Neural progenitor cell (in vitro differentiated cells): ENCODE measurements around the gene PCDH8. TPM values are rescaled to one million over a fixed set of nuclear protein-coding genes. Genes with fewer than 3 reads are reported as not detected.
A peak's percentile ranks its signal among the peaks of the same experiment; 100 is the strongest.

Experiments used
- DNase-seq: peaks from one replicate; pipeline ENCODE4 v3.0.0-alpha.2; 2016; ENCODE audit warnings: low spot score
- H2AFZ ChIP-seq: fragments of 200-600 bp; sonication (generic); replicated peaks from 2 replicates; pipeline ENCODE4 v1.6.1; 2016; ENCODE audit warnings: antibody characterized with exemption
- H3F3A ChIP-seq: fragments of 200-600 bp; sonication (generic); 2 replicates; pipeline ENCODE4 v1.6.1; 2016; ENCODE audit warnings: antibody characterized with exemption, low read depth
- H3K27ac ChIP-seq: fragments of 200-600 bp; sonication (generic); 2 replicates; pipeline ENCODE4 v1.5.1; 2016; ENCODE audit warnings: mild to moderate bottlenecking
- H3K27me3 ChIP-seq: fragments of 200-600 bp; sonication (generic); 2 replicates; pipeline ENCODE4 v1.6.1; 2016; ENCODE audit warnings: mild to moderate bottlenecking, moderate library complexity
- H3K36me3 ChIP-seq: fragments of 200-600 bp; sonication (generic); 2 replicates; pipeline ENCODE4 v1.5.1; 2016
- H3K4me1 ChIP-seq: fragments of 200-600 bp; sonication (generic); 2 replicates; pipeline ENCODE4 v1.6.1; 2016; ENCODE audit warnings: mixed run types
- H3K4me2 ChIP-seq: fragments of 200-600 bp; sonication (generic); 2 replicates; pipeline ENCODE4 v1.6.1; 2016
- H3K4me3 ChIP-seq: fragments of 200-600 bp; sonication (generic); 2 replicates; pipeline ENCODE4 v1.5.1; 2016
- H3K79me2 ChIP-seq: fragments of 200-600 bp; sonication (generic); 2 replicates; pipeline ENCODE4 v1.6.1; 2016; ENCODE audit warnings: low read depth
- H3K9ac ChIP-seq: fragments of 200-600 bp; sonication (generic); 2 replicates; pipeline ENCODE4 v1.6.1; 2016
- H3K9me3 ChIP-seq: fragments of 200-600 bp; sonication (generic); 2 replicates; pipeline ENCODE4 v1.5.1; 2016; ENCODE audit warnings: low read depth
- H4K20me1 ChIP-seq: fragments of 200-600 bp; sonication (generic); 2 replicates; pipeline ENCODE4 v1.6.1; 2016; ENCODE audit warnings: low read depth
- H3K27ac Mint-ChIP-seq: 3 replicates; pipeline ENCODE4 v1.8.0; 2021; ENCODE audit warnings: mixed read lengths
- H3K27me3 Mint-ChIP-seq: 2 replicates; pipeline ENCODE4 v1.8.0; 2022; ENCODE audit warnings: low read depth, mild to moderate bottlenecking, inconsistent platforms, moderate library complexity, mixed read lengths; ENCODE audit not compliant: insufficient read depth
- H3K36me3 Mint-ChIP-seq: 3 replicates; pipeline ENCODE4 v1.8.0; 2021; ENCODE audit warnings: mixed read lengths
- H3K4me1 Mint-ChIP-seq: 3 replicates; pipeline ENCODE4 v1.8.0; 2021; ENCODE audit warnings: mixed read lengths
- H3K4me3 Mint-ChIP-seq: 3 replicates; pipeline ENCODE4 v1.8.0; 2021; ENCODE audit warnings: mild to moderate bottlenecking, moderate library complexity, mixed read lengths
- H3K9me3 Mint-ChIP-seq: 3 replicates; pipeline ENCODE4 v1.8.0; 2020; ENCODE audit warnings: mixed read lengths
- EZH2 ChIP-seq: fragments of 200-600 bp; sonication (generic); IDR thresholded peaks from 2 replicates; pipeline ENCODE4 v1.6.1; 2017; ENCODE audit warnings: antibody characterized with exemption, mild to moderate bottlenecking, moderate library complexity
- EZH2phosphoT487 ChIP-seq: fragments of 200-600 bp; sonication (generic); IDR thresholded peaks from 2 replicates; pipeline ENCODE4 v1.6.1; 2017; ENCODE audit warnings: antibody characterized with exemption
- total RNA-seq: library from RNA; depleted of rRNA; stranded (reverse); fragments of >200 nt; gene quantifications from 2 replicates; pipeline ENCODE4 v1.2.3, GENCODE V29; 2015; ENCODE audit warnings: low replicate concordance
- TF ChIP-seq, protein P1 (sequence below): fragments of 200-600 bp; sonication (generic); IDR thresholded peaks from 2 replicates; pipeline ENCODE4 v1.5.1; 2017; ENCODE audit warnings: antibody characterized with exemption, mild to moderate bottlenecking

The PCDH8 gene
- total RNA-seq, 1 donor from 2014 or later, result 0.52 TPM

DNA sequence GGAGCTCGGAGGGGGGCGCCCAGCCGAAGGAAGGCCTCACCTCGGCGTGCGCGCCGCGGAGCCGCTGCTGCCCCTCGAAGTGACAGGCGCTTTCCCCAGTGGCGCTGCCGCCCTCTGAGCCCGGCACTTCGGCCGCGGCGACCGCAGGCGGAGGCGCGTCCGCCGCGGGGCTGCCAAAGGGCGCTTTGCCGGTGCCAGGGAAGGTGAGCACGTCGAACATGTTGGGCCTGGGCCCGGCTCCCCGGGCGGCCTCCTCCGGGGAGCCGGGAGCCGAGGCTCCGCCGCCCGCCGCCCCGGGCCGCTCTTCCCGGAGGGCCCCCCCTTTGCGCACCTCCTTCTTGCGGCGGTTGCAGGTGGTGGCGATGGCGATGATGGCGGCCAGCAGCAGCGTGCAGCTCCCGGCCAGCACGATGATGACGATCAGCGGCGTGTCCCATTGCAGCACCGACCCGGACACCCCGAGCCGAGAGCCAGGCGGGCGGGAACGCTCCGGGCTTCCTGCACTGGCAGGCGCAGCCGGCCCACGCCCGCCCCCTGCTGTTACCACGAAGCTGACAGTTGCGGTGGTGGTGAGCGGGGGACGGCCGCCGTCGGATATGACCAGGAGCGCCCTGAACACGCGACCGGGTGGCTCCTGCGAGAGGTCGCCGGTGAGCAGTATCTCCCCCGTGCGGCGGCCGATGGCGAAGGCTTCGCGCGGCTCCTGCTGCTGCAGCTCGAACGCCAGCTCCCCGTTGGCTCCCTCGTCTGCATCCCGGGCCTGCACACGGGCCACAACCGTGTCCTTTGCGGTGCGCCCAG is 2.5 kb downstream of the PCDH8 start:
- peak; percentile 85 for DNase-seq
- Histone ChIP-seq H3K9ac (no peak overlapping the region), H3K4me1 (peaks cover 13% of the 10 kb centered on the region), H3K4me2 (peak overlapping the region; percentile 68), H3K27ac (no peak overlapping the region), H3K4me3 (peak overlapping the region; percentile 32), H3K27me3 (peaks cover 94% of the 10 kb centered on the region), H3K79me2 (no peaks in the 10 kb centered on the region), H4K20me1 (peaks cover 47% of the 10 kb centered on the region), H3F3A (peaks cover 24% of the 10 kb centered on the region), H2AFZ (no peak overlapping the region), H3K9me3 (no peaks in the 10 kb centered on the region), H3K36me3 (no peaks in the 10 kb centered on the region)
- Mint-ChIP-seq H3K36me3 (peaks cover 7% of the 10 kb centered on the region), H3K27me3 (peaks cover 46% of the 10 kb centered on the region), H3K27ac (no peak overlapping the region), H3K4me1 (peaks cover 54% of the 10 kb centered on the region), H3K9me3 (no peaks in the 10 kb centered on the region), H3K4me3 (peak overlapping the region; percentile 76)
- peak; percentile 71 for TF ChIP-seq EZH2
- TF ChIP-seq EZH2phosphoT487, result peak; percentile 43
- TF ChIP-seq, protein P1, sequence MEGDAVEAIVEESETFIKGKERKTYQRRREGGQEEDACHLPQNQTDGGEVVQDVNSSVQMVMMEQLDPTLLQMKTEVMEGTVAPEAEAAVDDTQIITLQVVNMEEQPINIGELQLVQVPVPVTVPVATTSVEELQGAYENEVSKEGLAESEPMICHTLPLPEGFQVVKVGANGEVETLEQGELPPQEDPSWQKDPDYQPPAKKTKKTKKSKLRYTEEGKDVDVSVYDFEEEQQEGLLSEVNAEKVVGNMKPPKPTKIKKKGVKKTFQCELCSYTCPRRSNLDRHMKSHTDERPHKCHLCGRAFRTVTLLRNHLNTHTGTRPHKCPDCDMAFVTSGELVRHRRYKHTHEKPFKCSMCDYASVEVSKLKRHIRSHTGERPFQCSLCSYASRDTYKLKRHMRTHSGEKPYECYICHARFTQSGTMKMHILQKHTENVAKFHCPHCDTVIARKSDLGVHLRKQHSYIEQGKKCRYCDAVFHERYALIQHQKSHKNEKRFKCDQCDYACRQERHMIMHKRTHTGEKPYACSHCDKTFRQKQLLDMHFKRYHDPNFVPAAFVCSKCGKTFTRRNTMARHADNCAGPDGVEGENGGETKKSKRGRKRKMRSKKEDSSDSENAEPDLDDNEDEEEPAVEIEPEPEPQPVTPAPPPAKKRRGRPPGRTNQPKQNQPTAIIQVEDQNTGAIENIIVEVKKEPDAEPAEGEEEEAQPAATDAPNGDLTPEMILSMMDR, result peak; percentile 54

DNA sequence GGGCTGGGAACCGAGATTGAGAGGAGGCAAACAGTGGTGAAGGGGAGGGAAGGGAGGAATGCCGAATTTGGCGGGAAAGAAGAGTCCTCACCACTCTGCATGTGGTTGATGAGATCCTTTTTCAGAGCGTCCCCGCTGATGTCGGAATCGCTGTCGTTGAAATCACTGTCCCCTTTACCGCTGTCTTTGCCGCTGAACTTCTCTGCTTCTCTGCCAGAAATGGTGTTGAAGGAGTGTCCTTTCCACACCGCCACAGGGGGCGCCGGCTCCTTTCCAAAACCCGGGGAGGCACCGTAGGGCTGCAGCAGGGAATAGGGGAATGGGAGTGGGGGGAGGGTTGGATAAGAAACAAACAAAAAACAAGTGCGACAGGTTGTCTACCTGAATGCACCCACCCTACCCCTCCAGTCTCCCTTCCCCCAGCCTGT is 3.1 kb downstream of the PCDH8 start:
- peaks cover 7% of the 10 kb centered on the region for H3K36me3 Mint-ChIP-seq
- H3K36me3 ChIP-seq, result no peaks in the 10 kb centered on the region
- H3K9me3 Mint-ChIP-seq, result no peaks in the 10 kb centered on the region
- H3K4me3 Mint-ChIP-seq, result peak overlapping the region; percentile 74
- H3K4me1 Mint-ChIP-seq, result peaks cover 54% of the 10 kb centered on the region
- H3K4me1 ChIP-seq, result peaks cover 11% of the 10 kb centered on the region
- peaks cover 41% of the 10 kb centered on the region for H3K27me3 Mint-ChIP-seq
- H3K4me2 ChIP-seq, result peak overlapping the region; percentile 68
- H3K9me3 ChIP-seq, result no peaks in the 10 kb centered on the region
- peaks cover 41% of the 10 kb centered on the region for H4K20me1 ChIP-seq
- TF ChIP-seq, protein P1, result peak; percentile 38
- TF ChIP-seq EZH2phosphoT487, result peak; percentile 30
- TF ChIP-seq EZH2, result no peak
- H3K27ac ChIP-seq, result no peak overlapping the region
- H3K27me3 ChIP-seq, result peaks cover 94% of the 10 kb centered on the region
- peaks cover 18% of the 10 kb centered on the region for H3F3A ChIP-seq
- DNase-seq, result peak; percentile 56
- peak overlapping the region; percentile 32 for H3K4me3 ChIP-seq
- no peak overlapping the region for H3K27ac Mint-ChIP-seq
- no peaks in the 10 kb centered on the region for H3K79me2 ChIP-seq
- H3K9ac ChIP-seq, result no peak overlapping the region
- H2AFZ ChIP-seq, result no peak overlapping the region

DNA sequence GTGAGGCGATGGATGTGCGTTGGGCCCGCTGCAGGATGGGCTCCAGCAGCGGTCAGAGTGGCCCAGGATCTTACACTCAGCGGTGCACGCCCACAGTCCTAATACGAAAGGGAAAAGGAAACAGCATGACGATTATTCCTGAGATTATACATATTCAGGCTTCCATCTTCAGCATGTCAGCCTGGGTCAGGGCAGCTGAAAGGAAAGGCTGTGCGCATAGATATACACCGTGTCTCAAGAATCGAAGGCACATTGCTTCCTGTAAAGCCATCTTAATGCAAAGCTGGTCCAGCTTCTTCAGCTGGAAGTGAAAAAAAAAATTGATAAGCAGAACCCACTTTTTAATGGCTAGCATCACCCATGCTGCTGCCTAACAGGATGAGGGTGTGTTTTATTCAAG is 3.6 kb downstream of the PCDH8 start:
- Histone ChIP-seq H3K9ac (no peak overlapping the region), H3F3A (peaks cover 12% of the 10 kb centered on the region), H3K4me2 (no peak overlapping the region), H3K4me3 (no peak overlapping the region), H3K9me3 (no peaks in the 10 kb centered on the region), H3K4me1 (peaks cover 11% of the 10 kb centered on the region), H3K79me2 (no peaks in the 10 kb centered on the region), H2AFZ (no peak overlapping the region), H3K27ac (no peak overlapping the region), H3K27me3 (peaks cover 94% of the 10 kb centered on the region), H3K36me3 (no peaks in the 10 kb centered on the region), H4K20me1 (peaks cover 36% of the 10 kb centered on the region)
- no peak overlapping the region for H3K27ac Mint-ChIP-seq
- peaks cover 53% of the 10 kb centered on the region for H3K4me1 Mint-ChIP-seq
- no peaks in the 10 kb centered on the region for H3K9me3 Mint-ChIP-seq
- H3K27me3 Mint-ChIP-seq, result peaks cover 40% of the 10 kb centered on the region
- peak overlapping the region; percentile 74 for H3K4me3 Mint-ChIP-seq
- no peak for DNase-seq
- TF ChIP-seq, protein P1, result no peak
- no peak for TF ChIP-seq EZH2
- TF ChIP-seq EZH2phosphoT487, result no peak
- H3K36me3 Mint-ChIP-seq, result peaks cover 7% of the 10 kb centered on the region
